Adrenal gland (tissue), 12 donors: ENCODE results near the gene MACF1. TPM values are rescaled to one million over a fixed set of nuclear protein-coding genes. Genes with fewer than 3 reads are reported as not detected.
A peak's percentile ranks its signal among the peaks of the same experiment; 100 is the strongest.

ENCODE experiments used
- DNase-seq, 7 donors: peaks; one replicate each; pipeline ENCODE4 v3.0.0-alpha.2; 2019 to 2020
- H3K27ac ChIP-seq, 5 donors: fragments of 200-600 bp; sonication (generic) in 4 of 5; 1 replicate in 3 of 5; 2 replicates in 2 of 5; pipeline versions ENCODE4 v1.5.1 to v1.8.0; 2016 to 2020; ENCODE audit warnings: mild to moderate bottlenecking in 1 of 5
- H3K27me3 ChIP-seq: fragments of 200-600 bp; 2 replicates; pipeline ENCODE4 v1.8.0; 2021
- H3K36me3 ChIP-seq, 2 donors: fragments of 200-600 bp; replicated peaks in 1 of 2; 1 replicate in 1 of 2; 2 replicates in 1 of 2; pipeline versions ENCODE4 v1.5.1 to v1.8.0; 2018 to 2022
- H3K4me1 ChIP-seq, 2 donors: fragments of 200-600 bp; replicated peaks in 1 of 2; 1 replicate in 1 of 2; 2 replicates in 1 of 2; pipeline versions ENCODE4 v1.5.1 to v1.8.0; 2018 to 2021
- H3K4me3 ChIP-seq, 4 donors: fragments of 200-600 bp; sonication (generic) in 3 of 4; one replicate each; pipeline ENCODE4 v1.5.1; 2016 to 2018
- H3K9me3 ChIP-seq, 3 donors: fragments of 200-600 bp; sonication (generic) in 1 of 3; replicated peaks in 1 of 3; 1 replicate in 2 of 3; 2 replicates in 1 of 3; pipeline versions ENCODE4 v1.5.1 to v1.8.0; 2016 to 2021
- CTCF ChIP-seq, 6 experiments: fragments of 450-650 bp in 4 of 6; fragments of 200-600 bp in 2 of 6; sonication (generic) in 1 of 6; IDR thresholded peaks; 1 replicate in 5 of 6; 2 replicates in 1 of 6; pipeline versions ENCODE4 v1.5.1 to v1.8.0; 2016 to 2021; ENCODE audit warnings: antibody characterized with exemption in 6 of 6, mild to moderate bottlenecking in 2 of 6, moderate library complexity in 1 of 6
- POLR2A ChIP-seq, 2 donors: fragments of 450-650 bp; IDR thresholded peaks; one replicate each; pipeline ENCODE4 v1.6.1; 2017; ENCODE audit warnings: antibody characterized with exemption in 2 of 2, mild to moderate bottlenecking in 2 of 2, moderate library complexity in 1 of 2
- WGBS, 4 donors: extraction: QIAGEN DNeasy Blood & Tissue Kit in 2 of 4; methylation state at CpG; one replicate each; pipeline versions ENCODE4 v1.1.5 to v1.1.7; 2013 to 2017; 5-methylcytosine and 5-hydroxymethylcytosine counted together
- intact Hi-C, 2 donors: fragments of 100-400 bp; cut with DNase I; formaldehyde crosslinking; loops; one replicate each; pipeline versions ENCODE4 v1.14.1 to v1.15.0; 2022 to 2023
- polyA plus RNA-seq, 3 donors: library from polyadenylated mRNA; stranded (reverse); fragments of 200-250 nt in 2 of 3; fragments of 350-450 nt in 1 of 3; fragmentation: Illumina TruSeq in 1 of 3; extraction: RNeasy Lipid Tissue Mini Kit (QIAGEN cat#74804) in 1 of 3; gene quantifications; one replicate each; pipeline ENCODE4 v1.2.3, GENCODE V29; 2013 to 2014
- total RNA-seq, 9 donors: library from RNA; depleted of rRNA in 4 of 9; stranded (reverse); fragments of >200 nt in 4 of 9; fragments of 120-200 nt in 1 of 9; fragmentation: NEBNext Ultra II Directional in 1 of 9; extraction: Animal tissue kit (Norgen Biotek cat#: 25700) in 1 of 9; gene quantifications; one replicate each; pipeline versions ENCODE4 v1.1.0 to v1.2.4, GENCODE V29; 2013 to 2023
- donor health status: healthy with polysubstance abuse.
- donor health status: Bipolar disorder and iron deficiency.
- donor health status: DM: yes; HTN: yes; CAD: no.
- donor health status: DM: no; HTN: no; CAD: no.
- donor health status: DM: no; HTN: no; CAD: no.
- donor health status: DM: yes; HTN: yes; CAD: no.

Gene MACF1
- total and polyA plus RNA-seq, 12 donors: 85.1 to 334 (median 219) TPM

DNA sequence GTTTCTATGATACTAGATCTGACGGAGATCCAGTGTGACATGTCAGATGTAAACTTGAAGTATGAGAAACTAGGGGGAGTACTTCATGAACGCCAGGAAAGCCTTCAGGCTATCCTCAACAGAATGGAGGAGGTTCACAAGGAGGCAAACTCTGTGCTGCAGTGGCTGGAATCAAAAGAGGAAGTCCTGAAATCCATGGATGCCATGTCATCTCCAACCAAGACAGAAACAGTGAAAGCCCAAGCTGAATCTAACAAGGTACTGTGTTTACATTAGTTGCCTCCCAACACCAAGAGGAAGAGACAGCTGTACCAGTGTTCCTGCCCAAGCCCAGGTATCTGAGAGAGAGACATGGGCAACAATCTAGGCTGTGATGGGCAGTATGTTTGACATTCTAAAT, 174.7 kb downstream of the MACF1 start:
- H3K4me3 ChIP-seq: no peak overlapping the region
- H3K27ac ChIP-seq: no peak overlapping the region
- H3K4me1 ChIP-seq: no peaks in the 10 kb centered on the region
- WGBS, 4 donors: 78 to 88% (median 84%) methylated on average over 2 of the region's 2 CpGs
- peaks cover 0 to 67% of the 10 kb centered on the region in 2 donors for H3K36me3 ChIP-seq
- H3K9me3 ChIP-seq: no peaks in the 10 kb centered on the region
- intact Hi-C loops: no loop called here
- no peaks in the 10 kb centered on the region for H3K27me3 ChIP-seq
- TF ChIP-seq POLR2A (IDR thresholded peaks at IDR 0.05): no peak
- TF ChIP-seq CTCF (IDR thresholded peaks at IDR 0.05): no peak
- no peak for DNase-seq

- H3K4me3 ChIP-seq: no peak overlapping the region
- no peak for DNase-seq
- H3K4me1 ChIP-seq: no peaks in the 10 kb centered on the region
- H3K36me3 ChIP-seq: peaks cover 0 to 70% of the 10 kb centered on the region in 2 donors
- TF ChIP-seq POLR2A (IDR thresholded peaks at IDR 0.05) (no peak), CTCF (IDR thresholded peaks at IDR 0.05) (no peak)
- no peaks in the 10 kb centered on the region for H3K27me3 ChIP-seq
- H3K9me3 ChIP-seq: no peaks in the 10 kb centered on the region
- no peak overlapping the region for H3K27ac ChIP-seq
- intact Hi-C loops: no loop called here
These were observed 175.5 kb downstream of the MACF1 start for GRCh38 chr1:39380036-39380435.

DNA sequence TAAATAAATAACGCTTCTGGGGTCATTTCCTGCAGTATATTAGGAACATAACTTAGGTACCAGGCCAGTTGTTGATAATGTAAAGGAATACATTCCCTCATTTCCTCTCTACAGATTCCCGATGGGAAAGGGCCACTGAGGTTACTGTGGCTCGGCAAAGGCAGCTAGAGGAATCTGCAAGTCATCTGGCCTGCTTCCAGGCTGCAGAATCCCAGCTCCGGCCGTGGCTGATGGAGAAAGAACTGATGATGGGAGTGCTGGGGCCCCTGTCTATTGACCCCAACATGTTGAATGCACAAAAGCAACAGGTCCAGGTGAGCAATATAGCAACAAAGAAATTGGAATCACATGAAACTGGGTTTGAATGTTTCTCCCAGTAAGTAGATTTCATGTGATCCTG, 177.3 kb downstream of the MACF1 start:
- Histone ChIP-seq H3K27me3 (no peaks in the 10 kb centered on the region), H3K27ac (no peak overlapping the region), H3K4me3 (no peak overlapping the region), H3K4me1 (no peaks in the 10 kb centered on the region), H3K36me3 (peaks cover 0 to 79% of the 10 kb centered on the region in 2 donors), H3K9me3 (no peaks in the 10 kb centered on the region)
- intact Hi-C loops: no loop called here
- no peak for TF ChIP-seq POLR2A (IDR thresholded peaks at IDR 0.05)
- no peak for TF ChIP-seq CTCF (IDR thresholded peaks at IDR 0.05)
- WGBS, 4 donors: 59 to 75% (median 69%) methylated on average over 5 of the region's 5 CpGs
- DNase-seq: peak in 3 of 7 donors; percentile 31 to 61 (median 44)

- 92 to 96% (median 93%) methylated on average over 2 of the region's 2 CpGs for WGBS, 4 donors
- no peaks in the 10 kb centered on the region for H3K27me3 ChIP-seq
- no peaks in the 10 kb centered on the region for H3K4me1 ChIP-seq
- DNase-seq: no peak
- intact Hi-C loops: no loop called here
- TF ChIP-seq POLR2A (IDR thresholded peaks at IDR 0.05) (no peak), CTCF (IDR thresholded peaks at IDR 0.05) (no peak)
- H3K36me3 ChIP-seq: peaks cover 0 to 90% of the 10 kb centered on the region in 2 donors
- no peaks in the 10 kb centered on the region for H3K9me3 ChIP-seq
- H3K27ac ChIP-seq: no peak overlapping the region
- H3K4me3 ChIP-seq: no peak overlapping the region
These were observed 179.8 kb downstream of the MACF1 start for GRCh38 chr1:39384305-39384704.
